NK-92 (cell line): ENCODE results near the gene CCDC57.
"Not testable (repeated sequence)": the region's sequence is repeated elsewhere in the genome, so short reads cannot be mapped to it uniquely, and the experiment has no call there.

Source experiments
- DNase-seq: peaks from one replicate; lab custom pipeline; 2025; ENCODE audit not compliant: unreplicated experiment; lab: John Stamatoyannopoulos, UW

CCDC57 gene

GRCh38 chr17:82204831-82205719 is 7.6 kb downstream of the CCDC57 start:
- DNase-seq = no peak

- no peak for DNase-seq
Measured at GRCh38 chr17:82203920-82204319, 8.7 kb downstream of the CCDC57 start.

DNA sequence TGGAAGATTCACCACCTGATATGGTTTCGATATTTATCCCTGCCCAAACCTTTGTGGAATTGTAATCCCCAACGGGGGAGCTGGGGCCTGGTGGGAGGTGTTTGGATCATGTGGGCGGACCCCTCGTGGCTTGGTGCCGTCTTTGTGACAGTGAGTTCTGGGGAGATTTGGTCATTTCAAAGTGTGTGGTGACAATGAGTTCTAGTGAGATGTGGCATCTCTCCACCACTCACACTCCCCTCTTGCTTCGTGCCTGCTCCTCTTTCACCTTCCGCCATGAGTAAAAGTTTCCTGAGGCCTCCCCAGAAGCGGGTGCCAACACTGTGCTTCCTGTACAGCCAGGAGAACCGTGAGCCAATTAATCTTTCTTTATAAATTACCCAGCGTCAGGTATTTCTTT is 9.7 kb downstream of the CCDC57 start:
- no peak for DNase-seq

DNA sequence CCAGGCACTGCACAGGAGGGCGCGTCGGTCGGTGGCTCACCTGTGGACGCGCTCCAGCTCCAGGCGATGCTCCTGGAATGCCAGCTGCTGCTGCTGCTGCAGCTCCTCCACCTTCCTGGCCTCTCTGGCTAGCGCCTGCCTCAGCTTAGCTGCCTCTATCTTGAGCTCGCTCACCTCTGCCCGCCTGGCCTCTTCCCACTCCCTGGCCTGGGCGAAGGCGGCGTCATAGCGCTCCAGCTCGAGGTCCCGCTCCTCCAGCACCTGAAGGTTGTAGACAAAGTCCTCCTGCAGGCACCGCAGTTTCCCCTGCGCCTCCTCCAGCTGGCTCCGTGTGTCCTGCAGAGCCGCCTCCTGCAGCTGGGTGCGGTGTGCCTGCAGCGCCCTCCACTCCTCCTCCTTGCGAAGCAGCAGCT is 11.1 kb downstream of the CCDC57 start:
- no peak for DNase-seq

- DNase-seq = no peak
Measured at GRCh38 chr17:82200743-82201497, 11.7 kb downstream of the CCDC57 start.

DNA sequence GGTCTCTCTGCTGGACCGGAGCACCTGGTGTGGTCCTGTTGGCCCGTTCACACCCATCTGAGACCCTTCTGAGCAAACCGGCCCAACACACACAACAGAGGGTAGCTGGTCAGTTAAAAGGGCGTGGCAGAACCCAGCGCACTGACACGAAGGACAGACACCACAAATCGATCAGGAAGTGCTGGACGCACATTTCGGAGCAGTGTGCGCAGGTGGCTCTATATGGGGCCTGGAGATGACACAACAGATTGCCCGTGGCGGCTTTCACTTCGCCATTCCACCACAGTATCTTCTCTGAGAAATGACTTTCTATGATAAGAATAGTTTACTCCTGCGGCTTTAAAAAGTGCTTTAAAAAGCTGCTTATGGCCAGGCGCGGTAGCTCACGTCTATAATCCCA is 12.5 kb downstream of the CCDC57 start:
- no peak for DNase-seq

GRCh38 chr17:82199496-82199895 is 13.1 kb downstream of the CCDC57 start:
- DNase-seq = no peak

- DNase-seq = no peak
Measured at GRCh38 chr17:82198092-82198491, 14.6 kb downstream of the CCDC57 start.

DNA sequence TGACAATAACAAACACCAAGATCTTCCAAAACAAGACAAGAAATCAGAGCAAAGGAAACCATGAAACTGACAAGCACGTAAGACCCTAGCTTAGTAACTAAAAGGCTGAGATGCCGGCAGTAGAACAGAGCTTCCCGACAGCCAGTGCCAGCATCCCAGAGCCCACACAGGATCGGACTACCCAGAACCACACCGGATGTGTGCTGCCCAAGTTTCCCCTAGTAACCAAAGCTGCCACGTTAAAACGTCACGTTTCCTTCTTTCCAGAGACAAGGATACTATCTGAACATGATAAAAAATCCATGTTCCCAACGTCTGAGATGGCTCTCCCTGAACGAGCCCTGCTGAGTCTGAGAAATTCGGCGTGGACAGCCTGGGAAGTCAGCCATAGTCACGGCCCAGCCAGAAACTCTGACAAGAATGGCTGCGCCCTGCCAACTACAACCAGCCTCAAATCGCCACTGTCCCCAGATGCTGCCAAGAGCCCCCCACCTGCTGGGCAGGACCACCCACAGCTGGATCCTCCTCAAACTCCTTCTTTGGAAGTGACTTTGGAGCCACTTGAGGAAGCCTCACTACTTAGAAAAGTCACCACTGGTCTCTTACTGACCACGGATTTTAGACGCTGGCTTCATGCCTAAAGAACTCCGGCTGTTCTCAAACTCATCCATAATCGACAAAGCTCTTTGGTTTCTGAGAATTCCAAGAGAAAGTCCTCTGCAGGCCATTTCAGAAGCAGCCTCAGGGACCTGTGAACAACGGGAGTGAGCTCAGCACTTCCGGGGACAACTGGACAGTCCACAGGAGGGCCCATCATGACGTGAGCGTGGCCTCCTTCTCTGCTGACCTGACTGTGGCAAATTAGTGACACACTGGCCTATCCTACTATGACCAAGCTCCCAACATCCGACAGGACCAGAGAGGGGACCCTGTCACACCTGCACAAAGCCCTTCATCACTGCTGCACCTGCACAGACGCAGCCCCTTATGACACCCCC is 16.7 kb downstream of the CCDC57 start:
- DNase-seq = no peak

- no peak for DNase-seq
Measured at GRCh38 chr17:82194765-82195164, 17.9 kb downstream of the CCDC57 start.

DNA sequence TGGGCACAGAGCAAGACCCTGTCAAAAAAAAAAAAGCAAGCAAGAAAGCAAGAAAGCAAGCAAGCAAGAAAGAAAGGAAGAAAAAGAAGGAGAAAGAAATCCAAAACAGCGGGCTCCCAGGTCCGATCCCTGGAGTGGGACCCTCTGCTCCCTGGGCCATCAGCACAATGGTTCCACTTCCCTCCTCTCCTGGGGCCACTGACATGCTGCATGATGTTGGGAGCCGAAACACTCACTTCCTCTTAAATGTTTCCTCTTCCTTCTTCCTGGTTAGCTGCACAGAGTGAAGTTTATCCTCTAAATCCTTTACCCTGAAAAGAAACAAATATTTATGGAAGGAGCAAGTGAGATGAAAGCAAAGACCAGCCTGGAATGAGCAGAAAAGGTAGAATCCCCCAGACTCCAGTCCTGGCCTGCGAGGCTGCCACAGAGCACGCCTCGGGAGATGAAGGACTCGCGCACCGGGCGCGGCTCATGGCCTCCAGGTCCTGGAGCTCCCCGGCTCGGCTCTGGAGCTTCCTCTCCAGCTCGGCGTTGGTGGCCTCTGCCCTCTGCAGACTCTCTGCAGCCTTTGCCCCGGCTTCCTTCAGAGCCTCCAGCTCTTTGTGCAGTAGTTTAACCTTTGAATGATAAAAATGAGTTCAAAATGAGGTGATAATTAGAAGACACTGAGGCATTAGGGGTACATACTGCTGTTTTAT is 19.0 kb downstream of the CCDC57 start:
- no peak for DNase-seq

DNA sequence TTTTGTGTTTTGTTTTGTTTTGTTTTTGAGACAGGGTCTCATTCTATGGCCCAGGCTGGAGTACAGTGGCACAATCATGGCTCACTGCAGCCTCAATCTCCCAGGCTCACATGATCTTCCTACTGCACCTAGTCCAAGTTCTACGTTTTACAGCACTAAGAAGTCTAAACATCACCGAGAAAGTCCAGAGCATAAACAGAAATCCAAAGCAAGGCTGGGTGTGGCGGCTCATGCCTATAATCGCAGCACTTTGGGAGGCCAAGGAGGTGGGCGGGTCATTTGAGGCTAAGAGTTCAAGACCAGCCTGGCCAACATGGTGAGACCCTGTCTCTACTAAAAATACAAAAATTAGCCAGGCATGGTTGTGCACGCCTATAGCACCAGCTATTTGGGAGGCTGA is 19.6 kb downstream of the CCDC57 start:
- DNase-seq = not testable (repeated sequence)

DNA sequence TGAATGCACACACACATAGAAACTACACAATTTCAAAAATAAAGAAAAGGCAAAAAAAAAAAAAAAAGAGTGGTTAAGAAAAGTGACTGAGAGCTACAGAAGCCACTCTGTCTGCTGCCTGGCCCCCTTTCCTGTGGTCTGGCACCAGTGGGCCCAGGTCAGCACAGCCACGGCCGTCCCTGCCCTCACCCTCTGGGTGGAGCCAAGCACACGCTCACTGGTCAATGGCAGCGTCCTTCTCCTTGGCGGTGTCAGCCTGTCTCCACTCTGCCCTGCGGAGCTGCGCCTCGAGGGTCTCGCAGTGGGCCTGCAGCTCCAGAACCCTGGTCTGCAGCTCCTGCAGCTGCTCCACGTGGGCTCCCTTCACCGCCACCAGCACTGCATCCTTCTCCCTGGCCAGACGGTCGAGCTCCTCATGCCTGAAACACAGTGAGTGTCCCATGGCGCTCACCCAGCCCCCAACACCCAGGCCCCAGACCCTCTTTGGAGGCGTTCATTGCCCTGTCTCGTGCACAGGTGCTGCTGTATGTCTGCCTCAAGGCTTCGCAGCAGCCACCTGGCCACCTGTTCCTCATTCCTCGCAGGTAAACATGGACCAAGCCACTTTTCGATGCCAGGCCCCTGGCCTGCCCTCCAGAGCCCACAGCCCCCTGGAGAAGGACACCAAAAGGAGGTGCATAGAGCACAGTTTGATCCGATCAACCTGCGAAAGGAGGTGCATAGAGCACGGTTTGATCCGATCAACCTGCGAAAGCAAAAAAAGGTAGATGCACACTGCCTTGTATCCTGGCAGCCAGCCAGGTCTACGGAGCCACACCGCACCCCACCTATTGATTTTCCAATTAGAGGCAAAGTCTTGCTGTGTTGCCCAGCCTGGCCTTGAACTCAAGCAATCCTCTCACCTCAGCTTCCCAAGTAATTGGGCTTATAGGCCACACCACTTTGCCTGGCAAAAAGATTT is 24.4 kb downstream of the CCDC57 start:
- no peak for DNase-seq

DNA sequence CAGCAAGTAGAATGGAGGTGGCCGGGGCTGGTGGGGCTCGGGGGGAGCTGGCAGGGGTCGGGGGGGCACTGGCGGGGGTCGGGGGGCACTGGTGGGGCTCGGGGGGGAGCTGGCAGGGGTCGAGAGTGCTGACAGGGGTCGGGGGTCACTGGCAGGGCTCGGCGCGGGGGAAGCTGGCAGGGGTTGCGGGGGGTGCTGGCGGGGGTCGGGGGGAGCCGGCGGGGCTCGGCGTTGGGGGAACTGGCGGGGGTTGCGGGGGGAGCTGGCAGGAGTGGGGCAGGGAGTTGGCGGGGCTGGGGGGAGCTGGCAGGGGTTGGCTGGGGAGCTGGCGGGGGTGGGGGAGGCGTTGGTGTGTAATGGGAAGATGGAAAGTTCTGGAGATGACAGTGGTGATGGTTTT is 25.1 kb downstream of the CCDC57 start:
- no peak for DNase-seq

- DNase-seq = no peak
Measured at GRCh38 chr17:82186221-82186620, 26.4 kb downstream of the CCDC57 start.

DNA sequence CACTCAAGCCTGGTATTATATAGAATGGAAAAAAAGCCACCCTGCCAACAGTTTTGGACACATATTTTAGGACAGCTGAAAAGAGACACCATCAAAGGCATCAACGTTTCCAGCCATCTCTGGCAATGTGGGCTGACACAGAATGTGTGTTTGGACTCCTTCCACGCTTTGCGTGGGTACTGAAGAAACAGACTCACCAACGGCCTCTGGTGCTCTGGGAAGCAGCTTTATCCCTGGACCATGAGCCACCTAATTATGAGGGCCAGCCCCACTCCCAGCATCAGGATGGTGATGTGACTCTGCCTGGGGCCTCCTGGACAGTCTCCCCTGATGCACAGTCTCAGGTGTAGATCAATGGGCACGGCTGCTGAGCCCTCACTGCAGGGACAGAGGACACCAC is 27.9 kb downstream of the CCDC57 start:
- DNase-seq = no peak

- no peak for DNase-seq
Measured at GRCh38 chr17:82180776-82181528, 31.7 kb downstream of the CCDC57 start.

DNA sequence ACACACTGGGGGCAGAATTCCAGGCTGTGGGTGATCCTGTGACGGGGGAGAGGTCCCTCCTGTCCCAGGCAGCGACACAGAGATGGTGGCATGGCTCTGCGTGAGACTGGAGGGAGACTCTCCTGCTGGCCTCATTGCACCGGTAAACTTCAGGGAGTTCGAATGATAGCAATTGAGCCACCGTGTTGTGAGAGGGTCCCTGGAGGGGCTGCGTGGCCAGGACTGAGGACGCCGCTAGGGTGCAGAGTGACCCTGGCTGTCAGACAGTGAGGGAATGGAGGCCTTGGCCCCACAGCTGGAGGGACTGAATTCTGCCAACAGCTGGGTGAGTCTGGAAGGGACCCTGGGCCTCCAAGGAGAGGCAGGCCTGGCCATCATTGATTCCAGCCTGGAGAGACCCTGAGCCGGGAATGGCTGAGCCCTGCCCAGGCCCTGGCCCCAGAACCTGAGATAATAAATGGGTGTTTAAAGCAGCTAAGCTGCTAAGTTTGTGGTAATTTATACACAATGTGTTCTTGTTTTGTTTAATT is 32.6 kb downstream of the CCDC57 start:
- DNase-seq = no peak
